Inferior parietal cortex (tissue), 1 donor: ENCODE measurements around the gene FAM47E.
A peak's percentile ranks its signal among the peaks of the same experiment; 100 is the strongest.

Experiments used
- DNase-seq: peaks from one replicate; pipeline ENCODE4 v3.0.0-alpha.2; 2016; ENCODE audit errors: extremely low spot score

FAM47E gene

GRCh38 chr4:76301068-76301774, 49.7 kb downstream of the FAM47E start:
- DNase-seq = peak; percentile 75

GRCh38 chr4:76301775-76302162, 50.2 kb downstream of the FAM47E start:
- no peak for DNase-seq

DNA sequence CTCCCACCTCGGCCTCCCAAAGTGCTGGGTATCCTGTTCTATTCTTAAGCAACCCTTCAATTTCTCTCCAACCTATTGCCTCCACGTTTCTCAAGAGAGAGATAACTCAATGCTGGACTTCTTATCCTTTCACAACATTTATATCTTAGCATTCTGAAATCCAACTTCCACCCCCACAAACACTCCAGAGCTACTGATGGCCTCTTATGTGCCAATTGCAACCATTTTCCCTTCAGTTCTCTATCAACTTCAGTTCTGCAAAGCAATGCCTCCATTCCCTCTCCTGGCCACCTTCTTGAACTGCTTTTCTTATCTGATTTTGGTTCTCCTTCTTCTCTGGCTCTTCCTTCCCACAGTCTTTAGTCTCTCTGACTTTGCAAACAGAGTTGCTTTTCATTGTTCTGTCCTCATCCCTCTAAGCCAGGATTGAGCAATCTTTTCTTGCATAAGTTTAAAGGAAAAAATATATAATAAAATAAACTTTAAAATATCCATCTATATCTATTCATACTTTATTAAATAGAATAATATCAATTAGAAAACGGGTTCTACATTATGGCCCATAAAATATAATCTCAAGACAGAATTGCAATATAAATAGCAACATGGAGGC, 51.4 kb downstream of the FAM47E start:
- no peak for DNase-seq

DNA sequence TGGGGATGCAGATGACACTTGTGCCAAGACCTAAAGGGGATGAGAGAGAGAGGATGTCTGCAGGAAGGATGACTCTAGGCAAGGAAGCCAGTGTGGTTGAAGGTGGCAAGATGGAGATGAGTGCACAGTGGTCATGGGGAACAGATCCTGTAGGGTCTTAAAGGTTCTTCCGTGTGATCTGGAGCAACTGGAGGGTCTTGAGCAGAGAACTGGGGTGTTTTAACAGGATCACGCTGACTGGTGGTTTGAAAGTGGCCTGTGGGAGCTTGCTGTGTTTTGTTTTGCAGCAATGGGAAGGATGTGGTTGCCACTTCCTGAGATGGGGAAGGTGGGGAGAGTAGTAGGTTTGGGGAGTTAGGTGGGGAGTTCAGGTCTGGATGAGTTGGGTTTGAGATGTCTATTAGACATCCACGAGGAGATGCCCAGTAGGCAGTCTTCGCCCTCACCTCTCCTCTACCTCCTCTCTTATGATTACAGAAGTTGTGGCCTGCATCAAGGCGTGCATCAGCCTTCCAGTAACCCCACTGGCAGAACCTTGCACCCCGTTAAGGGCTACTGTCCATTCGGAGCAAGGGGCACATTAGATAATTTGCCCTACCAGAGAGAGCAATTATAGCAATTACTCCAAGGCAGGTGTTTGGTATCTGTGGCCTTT, 53.6 kb downstream of the FAM47E start:
- DNase-seq = no peak

GRCh38 chr4:76305971-76306881, 54.7 kb downstream of the FAM47E start, which contains the start of gene STBD1:
TSS of gene STBD1 (plus strand) at chr4:76306733. CDS start at chr4:76306770, 37 bp downstream.
- peak; percentile 22 for DNase-seq

DNA sequence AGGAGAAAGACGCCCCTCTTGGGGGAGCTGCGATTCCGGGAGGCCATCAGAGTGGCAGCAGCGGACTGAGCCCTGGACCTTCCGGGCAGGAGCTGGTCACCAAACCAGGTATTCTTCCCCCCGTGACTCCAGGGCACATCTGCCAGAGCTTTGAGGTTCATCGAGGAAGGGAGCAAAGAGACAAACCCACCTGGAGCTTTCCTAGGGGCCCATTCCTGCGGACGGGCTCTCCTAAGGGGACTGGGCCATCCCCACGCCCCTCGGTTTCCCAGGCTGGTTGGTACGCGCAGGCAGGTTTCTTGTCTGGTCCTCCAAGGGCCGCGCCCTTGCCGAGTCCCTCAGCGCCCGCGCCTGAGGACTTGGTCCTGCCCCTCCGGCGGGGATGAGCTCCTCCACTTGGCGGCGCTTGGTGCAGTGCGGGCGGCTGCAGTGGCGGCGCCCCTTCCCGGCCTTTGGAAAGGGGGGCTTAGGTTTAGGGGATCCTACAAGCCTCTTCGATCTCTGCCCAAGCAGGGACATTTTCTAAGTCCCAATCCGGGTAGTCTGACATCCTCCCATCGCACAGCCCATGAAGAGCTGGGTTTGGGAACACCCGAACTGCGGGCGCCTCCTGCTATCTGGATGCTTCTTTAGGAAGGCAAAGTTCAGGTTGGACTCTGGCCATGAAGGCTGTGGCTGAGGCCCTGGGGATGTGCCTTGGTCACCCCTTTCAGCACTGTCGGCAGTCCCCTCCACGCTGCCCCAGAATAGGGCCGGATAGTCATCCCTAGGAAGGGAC, 55.5 kb downstream of the FAM47E start:
- peak; percentile 20 for DNase-seq

- DNase-seq = no peak
Observed at GRCh38 chr4:76307660-76308014, 56.1 kb downstream of the FAM47E start.

DNA sequence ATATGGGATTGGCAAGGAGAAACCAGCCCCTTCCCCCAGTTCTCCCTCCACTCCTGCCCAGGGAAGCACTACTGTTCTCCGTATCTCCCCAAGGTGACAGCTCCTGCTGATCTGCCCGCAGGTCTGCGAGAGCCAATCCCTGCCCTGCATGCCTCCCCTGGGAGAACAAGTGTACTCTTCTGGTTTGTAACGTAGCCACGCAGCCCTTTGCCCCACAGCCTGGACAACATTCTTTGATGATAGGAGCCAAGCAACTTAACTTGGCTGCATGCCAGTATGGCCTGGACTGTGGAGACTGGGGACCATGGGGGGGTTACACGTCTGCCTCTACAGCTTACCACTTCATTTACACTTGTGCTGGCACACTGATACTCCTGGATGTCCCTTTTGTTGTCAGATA, 57.0 kb downstream of the FAM47E start:
- no peak for DNase-seq

GRCh38 chr4:76309939-76310550, 58.5 kb downstream of the FAM47E start:
- DNase-seq = no peak

GRCh38 chr4:76310683-76311082, 59.2 kb downstream of the FAM47E start:
- DNase-seq = no peak

- DNase-seq = no peak
Observed at GRCh38 chr4:76311896-76312331, 60.4 kb downstream of the FAM47E start.

DNA sequence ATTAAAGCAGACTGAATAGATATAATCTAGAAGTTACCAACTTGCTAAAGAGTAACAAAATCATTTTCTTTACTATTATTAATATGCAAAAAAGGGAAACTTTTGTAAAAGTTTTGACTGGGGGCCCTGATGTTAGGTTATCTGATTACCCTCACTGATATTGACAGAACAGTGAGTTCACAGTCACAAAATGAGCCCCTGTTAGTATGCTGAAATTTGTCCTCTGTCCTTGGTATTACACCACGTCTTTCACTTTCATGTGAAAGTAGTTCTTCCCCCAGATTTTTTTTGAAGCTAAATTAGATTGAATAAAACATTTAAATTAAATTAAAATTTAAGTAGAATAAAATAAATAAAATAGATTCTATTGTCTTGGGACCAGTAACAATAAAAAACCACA, 60.9 kb downstream of the FAM47E start:
- no peak for DNase-seq

DNA sequence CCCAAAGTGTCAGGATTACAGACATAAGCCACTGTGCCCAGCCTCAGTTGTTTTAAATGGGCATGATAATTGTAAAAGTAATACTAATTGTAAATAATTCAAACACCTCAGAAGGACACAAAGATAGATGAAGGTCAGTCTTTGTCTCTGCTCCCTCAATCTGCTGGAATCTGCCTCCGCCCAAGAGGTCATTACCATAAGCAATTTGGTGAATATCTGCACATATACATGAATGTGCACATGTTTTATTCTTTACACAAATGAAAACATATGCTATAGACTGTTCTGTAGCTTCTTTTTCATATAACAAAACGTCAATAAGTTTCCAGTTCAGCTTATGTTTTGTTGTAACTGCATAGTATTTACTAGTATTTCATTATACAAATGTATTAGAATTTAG, 62.0 kb downstream of the FAM47E start:
- no peak for DNase-seq

DNA sequence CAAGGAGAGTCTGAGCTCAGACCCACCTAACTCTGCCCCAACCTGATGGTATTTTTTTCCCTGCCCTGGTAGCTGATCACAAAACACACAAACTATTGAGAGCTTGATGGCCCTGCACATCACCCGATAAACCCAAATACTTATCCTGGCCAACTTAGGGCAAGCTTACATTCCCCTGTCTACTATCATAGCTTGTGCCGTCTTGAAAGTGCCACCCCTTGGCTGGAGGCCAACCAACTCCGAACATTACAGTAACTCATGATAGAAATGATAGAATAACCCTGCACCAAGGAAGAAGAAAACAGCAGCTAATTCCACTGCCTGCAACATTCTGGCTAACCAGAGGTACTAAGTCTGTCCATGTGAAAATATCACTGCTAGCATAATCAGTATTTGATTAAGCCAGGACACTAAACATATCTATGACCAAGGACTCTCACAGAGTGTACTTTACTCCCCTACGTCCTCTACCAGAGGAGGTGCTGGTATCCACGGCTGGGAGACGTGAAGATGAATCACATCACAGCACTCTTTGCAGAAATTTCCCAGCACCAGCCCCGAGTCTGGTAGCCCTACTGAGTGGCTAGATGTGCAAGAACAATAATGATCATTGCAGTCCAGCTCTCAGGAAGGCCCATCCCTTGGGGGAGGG, 63.9 kb downstream of the FAM47E start:
- DNase-seq = no peak

DNA sequence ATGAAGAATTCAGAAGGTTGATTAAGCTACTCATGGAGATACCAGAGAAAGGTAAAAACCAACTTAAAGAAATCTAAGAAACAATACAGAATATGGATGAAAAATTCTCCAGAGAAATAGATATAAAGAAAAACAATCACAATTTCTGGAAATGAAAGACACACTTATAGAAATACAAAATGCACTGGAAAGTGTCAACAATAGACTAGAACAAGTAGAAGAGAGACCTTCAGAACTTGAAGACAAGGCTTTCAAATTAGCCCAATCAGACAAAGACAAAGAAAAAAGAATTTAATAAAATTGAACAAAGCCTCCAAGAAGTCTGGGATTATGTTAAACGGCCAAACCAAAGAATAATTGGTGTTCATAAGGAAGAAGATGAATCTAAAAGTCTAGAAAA, 64.6 kb downstream of the FAM47E start:
- no peak for DNase-seq

DNA sequence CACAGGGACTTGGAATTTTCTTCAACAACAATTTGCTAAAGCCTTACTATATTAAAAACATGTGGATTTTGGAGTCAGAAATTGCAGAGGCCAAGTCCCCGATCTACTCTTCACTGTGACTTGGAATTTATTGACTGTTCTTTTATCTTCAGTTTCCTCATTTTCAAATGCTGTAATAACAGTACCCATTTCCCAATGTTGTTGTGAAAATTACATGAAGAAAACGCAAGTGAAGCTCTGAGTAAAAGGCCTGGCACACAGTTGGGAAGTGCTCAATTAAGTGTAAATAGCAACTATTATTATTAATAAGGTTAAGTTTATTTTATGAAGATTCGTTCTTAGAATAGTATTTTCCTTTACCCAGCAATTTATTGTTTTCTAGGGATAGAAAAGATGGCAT, 70.7 kb downstream of the FAM47E start:
- no peak for DNase-seq

GRCh38 chr4:76325072-76325471, 73.6 kb downstream of the FAM47E start:
- no peak for DNase-seq

DNA sequence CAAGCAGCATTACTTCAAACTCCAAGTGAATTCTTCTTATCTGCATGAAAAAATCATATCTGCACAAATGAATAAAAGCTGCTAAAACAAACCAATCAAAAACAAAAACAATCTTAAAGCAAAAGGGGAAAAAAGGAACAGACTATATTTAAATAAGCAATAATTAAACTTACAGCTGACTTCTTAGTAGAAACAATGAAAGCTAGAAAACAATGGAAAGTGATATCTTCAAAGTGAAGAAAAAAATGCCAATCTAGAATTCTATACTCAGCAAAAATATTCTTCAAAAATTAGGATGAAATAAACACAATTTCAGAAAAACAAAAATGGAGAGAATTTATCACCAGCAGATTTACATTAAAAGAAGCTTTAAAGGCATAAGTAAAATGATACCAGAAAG, 75.0 kb downstream of the FAM47E start:
- DNase-seq = no peak
